ENCODE measurements around the gene OR8S1.

The OR8S1 gene

DNA sequence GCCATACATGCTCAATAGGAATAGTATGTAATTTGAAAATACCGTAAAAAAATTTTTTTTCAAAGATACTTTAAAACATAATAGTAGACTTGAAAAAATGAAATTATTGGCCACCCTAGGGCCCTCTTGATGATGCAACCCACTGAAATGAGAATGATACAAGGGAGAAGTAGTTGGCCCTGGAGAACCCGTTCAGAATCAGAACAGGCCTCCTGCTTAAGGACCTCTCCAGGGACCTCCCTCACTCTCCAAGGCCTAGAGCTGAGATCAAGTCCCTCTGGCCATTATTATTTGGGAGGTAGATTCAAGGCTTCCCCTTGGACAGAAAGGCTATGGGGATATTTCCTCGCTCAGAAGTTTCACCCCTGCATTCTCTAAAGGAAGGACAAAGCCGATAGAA, 32.5 kb downstream of the OR8S1 start:
- no peak for DNase-seq

DNA sequence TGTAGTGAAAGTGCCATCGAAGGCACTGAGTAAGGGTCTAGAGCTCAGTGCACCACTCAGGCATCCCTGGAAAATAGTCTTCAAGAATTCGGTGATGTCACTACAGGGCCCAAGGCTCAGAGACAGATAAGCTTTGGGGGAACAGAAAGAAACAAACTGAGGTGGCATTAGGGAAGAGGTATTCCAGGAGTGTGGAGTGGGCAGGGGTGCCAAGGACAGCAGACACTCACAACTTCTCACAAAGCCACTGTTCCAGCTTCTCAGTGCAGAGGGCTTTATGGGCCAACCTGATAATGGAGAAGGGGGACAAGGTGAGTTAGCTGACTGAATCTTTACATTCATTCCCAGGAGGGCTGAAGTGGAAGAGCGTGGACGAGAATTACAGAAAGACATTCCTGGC, 42.3 kb downstream of the OR8S1 start:
- no peak for DNase-seq

DNA sequence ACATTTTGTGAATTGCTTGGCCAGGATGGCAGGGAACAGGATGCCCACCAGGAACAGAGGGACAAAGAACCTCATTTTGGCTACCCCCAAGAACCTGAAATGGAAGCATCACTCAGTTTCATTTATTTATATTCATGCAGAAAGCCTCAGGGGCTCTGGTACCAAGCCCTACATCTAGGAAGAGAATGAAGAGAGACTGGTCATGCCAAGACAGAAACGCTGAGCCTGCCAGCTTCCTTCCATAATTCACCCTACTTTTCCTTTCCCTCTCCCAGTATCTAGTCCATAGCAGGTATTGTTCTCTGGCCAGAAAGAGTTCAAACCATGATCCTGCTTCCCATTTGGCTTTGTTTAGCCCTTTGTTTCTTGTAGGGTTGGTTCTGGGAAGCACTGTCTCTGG, 44.5 kb downstream of the OR8S1 start, which contains the start of gene LALBA:
TSS of gene LALBA (minus strand) at position 101 of the 400 bp plus-strand sequence. CDS start at position 75, 26 bp downstream.
- no peak for DNase-seq

DNA sequence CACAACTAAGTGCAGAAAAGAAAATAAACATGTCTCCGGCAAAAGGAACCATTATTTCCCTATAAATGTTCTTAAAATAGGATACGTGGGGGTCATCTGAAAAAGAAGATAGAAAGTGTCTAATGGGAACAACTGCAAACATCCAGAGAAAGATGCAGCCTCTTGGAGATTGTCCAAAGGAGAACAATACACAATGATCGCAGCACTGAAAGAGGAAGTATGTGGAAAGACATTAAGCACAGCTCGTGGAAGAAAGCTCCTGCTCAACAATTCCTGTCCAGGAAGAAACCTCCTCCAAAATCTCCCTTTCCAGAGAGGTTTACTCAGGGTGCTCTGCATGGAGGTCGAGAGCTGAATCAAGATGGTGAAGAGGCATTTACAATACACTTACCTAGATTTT, 46.9 kb downstream of the OR8S1 start:
- no peak for DNase-seq
